GM21526 (cell line): ENCODE measurements around the gene FGF21.

ENCODE experiments used
- ATAC-seq: cut with Tn5 transposase; IDR thresholded peaks from one replicate; pipeline ENCODE4 v1.9.1; 2021; ENCODE audit warnings: moderate library complexity; ENCODE audit not compliant: unreplicated experiment, low FRiP score

Gene FGF21

DNA sequence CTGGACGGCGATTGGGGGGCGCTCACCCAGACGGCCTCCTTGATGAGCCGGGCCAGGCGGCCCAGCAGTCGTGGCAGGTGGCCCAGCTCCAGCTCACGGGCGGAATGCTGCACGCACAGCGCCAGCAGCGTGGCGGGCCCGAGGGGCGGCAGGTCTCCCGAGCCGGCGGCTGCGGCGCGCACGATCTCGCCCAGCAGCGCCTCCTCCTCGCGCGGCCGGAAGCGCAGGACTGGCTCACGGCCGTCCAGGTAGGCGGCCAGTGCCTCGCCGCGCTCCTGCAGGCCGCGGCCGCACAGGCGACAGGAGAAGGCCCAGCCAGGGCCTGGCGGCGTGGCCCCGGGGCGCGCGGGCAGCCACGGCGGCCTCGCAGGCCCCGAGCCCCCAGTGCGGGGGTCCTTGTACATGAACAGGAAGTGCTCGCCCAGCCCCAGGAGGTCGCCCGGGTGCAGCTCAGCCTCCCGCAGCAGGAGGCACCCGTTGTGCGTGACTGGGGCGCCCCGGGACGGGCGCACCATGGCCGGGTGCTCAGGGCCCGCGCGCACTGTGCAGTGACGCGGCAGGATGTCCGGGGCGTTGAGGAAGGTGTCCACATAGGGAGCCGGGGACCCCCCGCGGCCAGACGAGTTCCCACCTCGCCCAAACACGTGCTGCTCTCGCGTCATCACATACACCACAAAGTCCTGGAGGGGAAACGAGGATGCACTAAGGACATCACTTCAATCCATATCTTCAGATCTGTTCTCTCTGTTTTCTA, 26.2 kb upstream of the FGF21 start:
- no peak for ATAC-seq

DNA sequence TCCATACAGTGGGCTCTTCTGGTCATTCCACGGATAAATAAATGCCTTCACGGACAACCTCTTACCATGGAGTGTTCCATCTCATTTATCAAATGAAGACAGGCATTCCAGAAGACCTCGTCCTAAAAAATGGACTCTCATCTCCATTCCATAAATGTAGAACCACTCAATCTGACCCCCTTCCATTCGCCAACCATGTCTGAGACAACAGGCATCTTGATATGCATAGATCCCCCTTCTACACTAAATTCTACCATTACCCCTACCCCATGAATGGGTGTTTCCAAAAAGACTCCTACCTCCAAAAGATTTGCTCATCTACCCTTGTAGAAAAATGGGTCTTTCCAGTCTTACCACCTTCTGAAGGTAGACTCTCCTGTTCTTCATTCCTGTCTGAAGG, 23.9 kb upstream of the FGF21 start:
- no peak for ATAC-seq

DNA sequence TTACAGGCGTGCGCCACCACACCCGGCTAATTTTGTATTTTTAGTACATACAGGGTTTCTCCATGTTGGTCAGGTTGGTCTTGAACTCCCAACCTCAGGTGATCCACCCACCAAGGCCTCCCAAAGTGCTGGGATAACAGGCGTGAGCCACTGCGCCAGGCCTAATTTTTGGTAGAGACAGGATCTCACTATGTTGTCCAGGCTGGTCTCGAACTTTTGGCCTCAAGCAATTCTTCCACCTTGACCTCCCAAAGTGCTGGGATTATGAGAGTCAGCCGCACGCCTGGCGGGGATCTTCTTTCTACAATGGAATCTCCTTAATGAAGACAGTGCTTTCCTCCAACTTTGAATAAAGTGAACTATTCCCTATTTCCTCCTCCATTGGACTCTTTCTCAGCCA, 20.7 kb upstream of the FGF21 start:
- no peak for ATAC-seq

DNA sequence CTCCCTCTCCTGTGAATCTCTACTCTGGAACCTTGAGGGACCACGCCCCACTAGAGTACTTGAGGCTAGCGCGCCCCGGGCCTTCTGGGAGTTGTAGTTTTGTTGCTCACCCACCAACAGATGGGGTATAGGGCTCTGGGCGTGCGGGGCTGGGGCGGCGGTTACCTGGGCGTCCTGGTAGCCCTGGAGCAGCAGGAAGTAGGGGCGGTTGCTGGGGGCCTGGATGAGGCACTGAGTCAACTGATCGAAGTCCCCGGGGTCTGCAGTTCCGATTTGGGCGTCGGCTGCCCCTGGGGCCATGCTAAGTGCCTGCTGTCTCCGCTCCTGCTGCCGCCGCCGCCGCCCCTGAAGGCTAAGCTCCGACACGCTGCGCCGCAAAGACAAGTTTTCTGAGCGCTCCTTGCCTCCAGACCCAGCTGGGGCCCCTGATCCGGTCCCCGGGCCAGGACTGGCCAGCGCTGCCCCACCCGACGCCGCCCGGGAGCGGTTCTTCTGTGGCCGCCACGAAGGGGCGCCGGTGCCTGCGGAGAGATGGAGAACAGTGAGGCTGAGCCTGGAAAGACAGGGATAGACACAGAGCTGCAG, 20.2 kb upstream of the FGF21 start:
- no peak for ATAC-seq

DNA sequence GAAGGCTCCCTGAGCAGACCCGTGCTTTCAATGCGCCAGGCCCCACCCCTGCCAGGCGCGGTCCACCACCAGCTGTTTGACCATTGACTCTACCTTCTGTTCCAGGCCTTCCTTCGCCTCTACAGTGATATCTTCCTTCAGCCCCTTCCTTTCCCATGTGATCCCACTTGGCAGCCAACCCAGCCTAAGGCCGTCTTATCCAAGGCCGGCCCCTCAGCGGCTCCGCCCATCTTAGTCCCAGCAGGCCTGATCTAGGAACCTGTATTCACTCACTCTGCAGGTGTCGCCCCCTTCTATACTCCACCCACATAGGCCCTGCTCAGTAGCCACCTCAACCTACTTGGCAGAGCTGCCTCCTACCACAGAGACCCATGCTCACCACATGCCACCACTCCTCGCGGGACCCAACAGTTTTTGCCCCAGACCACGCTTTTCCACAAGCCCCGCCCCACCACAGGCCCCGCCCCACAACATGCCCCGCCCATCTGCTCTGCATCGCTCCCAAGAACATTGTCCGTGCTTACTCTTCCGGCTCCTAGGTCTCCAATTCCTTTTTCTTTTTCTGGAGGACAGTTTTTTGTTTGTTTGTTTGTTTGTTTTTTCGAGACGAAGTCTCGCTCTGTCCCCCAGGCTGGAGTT, 17.8 kb upstream of the FGF21 start:
- no peak for ATAC-seq

DNA sequence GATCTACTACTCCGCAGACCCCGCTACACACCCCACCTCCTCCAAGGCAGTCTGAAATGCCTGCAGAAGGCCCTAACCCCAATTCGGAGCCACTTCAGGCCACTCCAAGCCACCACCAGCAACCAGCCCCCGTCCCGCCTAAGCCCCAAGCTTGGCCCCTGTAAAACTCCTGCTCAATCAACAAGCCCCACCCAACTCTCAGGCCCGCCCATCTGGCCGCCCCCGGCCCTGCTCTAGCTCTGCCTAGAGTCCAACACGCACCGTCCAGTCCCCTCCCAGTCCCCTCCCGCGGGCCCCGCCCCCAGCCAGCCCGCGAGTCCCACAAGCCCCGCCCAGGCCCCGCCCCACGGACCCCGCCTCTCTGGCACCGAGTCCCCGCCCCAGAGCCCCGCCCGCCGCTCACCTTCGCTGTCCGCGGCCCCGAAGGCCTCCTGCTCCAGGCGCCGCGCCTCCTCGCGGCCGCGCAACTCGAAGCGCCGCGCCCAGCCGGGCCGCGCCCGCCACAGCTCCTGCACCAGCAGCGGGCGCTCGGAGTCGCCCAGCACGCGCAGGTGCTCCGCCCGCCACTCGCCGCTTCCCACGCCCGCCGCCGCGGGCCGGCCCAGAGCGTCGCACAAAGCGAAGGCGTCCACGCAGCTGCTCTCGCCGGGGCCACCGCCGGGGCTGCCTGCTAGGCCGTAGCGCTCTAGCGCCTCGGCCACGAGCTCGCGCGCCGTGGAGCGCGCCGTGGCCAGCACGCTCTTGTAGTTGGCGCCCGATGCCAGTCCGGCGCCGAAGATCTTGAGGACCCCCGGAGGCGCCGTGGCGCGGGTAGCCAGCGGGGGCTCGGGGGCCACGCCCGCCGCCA, 16.5 kb upstream of the FGF21 start:
- peak; percentile 71 for ATAC-seq

DNA sequence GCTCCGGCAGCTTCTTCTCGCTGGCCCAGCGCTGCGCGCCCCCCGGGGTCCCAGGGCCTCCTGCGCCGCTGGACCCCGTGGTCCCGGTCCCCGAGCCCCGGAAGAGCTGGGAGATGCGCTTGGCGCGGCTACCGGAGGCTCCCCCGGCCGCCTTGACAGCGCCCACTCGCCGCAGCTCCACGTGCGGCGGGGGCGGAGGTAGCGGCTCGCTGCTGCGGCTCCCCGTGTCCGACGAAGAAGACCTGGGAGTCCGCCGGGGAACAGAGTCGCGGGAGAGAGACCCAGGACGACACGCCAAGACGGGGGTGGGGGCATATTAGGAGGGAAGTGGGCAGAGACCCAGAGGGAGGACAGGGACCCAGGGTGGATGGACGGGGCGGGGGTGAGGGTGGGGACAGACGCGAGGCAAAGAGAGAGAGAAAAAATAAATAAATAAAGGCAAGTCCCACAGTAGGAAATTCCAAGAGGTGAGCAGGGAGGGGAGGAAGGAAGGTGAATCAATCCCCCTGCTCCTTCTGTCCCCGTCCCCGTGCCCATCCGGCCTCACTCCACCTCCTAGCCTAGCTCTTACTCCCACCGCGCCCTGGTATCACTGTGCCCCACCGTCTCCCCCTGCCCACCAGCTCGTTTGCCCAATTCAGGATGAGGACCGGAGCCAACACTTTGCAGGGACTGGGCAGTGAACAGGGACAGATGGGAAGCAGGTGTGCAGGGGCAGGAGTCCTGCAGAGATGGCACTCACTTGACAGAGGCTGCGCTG, 15.7 kb upstream of the FGF21 start:
- no peak for ATAC-seq

DNA sequence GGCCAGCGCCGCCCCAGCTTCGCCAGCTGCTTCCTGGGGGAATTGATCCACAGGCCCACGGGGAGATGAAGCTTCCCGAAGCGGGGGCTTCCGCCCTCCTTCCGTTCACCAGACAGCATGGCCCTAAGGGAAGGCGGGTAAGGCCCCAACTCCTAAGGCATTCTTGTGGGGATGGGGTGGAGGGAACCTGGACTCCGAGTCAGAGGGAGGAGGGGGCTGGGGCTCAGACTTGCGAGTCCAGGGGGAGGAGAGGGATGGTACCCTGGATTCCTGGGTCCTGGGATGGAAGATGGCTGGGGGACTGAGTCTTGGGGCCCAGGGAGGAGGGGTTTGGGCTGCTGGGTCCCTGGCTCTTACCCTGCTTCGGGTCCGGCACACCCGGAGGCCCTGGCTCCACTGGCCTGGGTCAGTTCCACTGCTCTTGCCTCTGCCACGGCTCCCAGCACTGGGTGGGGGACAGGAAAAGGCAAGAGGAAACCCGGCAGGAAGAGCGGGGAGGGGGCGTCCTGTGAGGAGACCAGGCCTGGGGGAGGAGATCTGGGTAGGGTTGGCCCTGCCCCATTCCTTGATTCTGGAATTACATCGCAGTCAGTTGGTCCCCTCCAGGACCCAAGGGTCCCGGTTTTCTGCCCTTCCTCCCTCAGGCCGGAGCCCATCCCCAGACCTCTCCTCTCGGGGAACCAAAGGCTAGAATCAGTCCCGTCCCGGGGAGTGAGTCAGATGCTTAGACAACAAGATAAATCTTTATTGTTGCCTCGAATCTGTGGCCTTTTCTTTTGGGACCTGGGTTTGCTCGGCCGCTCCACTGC, 15.0 kb upstream of the FGF21 start, which contains the start of gene RASIP1:
TSS of gene RASIP1 (minus strand) at position 447 of the 809 bp plus-strand sequence. CDS start at position 119, 328 bp downstream.
- no peak for ATAC-seq

DNA sequence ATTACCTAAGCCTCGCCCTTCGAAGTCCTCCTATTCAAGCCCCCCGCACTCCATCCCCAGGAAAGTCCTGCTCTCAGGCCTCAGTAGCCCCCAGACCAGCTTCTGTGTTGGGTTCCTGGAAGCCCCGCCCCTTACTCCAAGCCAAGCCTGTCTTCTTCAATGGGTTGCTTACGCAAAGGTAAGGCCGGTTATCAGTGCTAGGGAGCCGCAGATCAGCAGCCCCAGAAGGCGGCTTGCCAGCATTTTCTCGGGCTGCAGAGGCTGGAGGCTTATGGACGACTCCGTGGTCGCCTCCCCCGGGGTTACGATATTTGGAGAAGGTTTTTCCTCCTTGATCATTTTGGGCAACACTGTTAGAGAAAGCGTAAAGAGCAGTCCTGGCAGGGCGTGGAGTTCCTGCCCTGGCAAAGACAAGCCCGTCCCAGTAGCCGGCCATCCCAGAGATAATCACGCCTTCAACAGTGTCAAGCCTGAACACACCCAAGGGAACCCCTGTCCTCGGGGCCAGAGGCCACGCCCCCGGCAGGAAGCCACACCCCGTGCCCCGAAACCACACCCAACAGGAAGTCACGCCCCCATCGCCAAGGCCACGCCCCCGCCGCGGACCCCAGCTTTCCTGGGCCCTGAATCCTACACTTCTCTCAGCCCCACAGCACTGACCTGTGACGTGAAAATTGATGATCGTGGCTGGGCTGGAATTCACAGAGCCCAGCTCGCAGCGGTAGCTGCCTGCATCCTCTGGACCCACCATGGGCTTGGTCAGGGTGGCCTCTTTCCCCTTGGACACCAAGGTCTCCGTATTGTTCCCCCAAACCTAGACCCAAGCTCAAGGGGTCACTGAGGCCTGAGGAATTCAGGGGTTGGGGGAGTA, 14.0 kb upstream of the FGF21 start:
- no peak for ATAC-seq

DNA sequence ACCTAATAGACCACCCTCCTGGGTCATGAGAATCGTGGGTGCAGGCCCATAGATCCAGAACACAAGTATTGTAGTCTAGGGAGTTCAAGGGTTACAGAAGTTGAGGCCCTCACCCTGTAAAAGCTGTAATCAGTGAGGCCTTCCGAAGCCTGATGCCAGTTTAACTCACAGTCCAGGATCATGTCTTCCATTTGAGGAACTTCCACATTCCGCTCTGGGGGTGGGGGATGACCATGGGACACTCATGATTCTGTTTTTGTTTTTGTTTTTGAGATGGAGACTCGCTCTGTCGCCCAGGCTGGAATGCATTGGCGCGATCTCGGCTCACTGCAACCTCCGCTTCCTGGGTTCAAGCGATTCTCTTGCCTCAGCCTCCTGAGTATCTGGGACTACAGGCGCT, 13.2 kb upstream of the FGF21 start:
- no peak for ATAC-seq

DNA sequence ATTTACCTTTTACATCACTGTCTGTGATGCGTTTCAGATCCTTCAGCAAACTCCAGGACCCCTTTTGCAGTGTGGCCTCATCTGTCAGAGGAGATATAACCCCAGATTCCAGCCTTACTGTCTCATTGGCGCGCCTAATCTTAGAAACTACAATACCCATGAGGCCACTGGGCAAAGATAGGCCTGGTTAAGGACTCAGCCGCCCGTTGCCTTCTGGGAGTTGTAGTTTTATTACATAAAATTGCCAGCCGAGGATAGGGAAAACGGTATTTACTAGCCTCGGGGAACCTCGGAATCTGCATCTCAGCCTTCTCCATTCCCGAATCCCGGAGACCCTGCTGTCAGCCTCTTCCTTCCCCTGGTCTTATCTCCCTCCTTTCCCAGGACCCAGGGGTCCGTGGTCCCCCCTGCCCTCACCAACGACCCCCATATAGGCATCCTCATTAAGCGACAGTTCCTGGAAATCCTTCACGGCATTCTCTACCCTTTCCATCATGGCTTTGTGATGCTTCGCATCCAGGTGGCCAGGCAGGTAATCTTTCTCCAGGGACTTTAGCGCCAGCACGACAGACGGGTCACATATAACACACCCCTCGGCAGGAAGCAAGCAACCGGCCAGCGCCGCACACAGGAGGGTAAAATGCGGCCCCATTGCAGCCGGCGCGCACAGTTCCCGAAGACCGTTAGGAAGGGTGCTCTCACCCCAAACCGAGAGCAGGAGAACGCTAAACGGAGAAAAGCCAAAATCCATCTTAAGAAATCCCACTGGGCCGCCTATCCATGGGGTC, 9.9 kb upstream of the FGF21 start:
- no peak for ATAC-seq

DNA sequence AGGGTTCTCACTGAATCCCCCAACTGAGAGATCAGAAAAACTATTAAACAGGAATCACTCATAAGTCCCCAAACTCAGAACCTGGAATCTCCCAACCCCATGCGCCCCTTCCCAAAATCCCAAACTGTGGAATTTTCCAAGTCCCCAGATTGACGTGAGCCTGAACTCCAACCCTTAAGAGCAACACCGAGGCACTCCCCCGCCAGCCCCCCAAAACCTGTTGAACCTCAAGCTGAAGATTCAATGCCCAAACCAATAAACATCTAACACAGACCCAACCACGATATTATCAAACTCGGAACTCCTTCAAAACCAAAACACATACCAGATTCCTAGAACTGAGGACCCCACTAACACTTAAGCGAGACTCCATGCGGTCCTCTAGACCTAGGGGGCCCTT, 9.2 kb upstream of the FGF21 start:
- no peak for ATAC-seq

DNA sequence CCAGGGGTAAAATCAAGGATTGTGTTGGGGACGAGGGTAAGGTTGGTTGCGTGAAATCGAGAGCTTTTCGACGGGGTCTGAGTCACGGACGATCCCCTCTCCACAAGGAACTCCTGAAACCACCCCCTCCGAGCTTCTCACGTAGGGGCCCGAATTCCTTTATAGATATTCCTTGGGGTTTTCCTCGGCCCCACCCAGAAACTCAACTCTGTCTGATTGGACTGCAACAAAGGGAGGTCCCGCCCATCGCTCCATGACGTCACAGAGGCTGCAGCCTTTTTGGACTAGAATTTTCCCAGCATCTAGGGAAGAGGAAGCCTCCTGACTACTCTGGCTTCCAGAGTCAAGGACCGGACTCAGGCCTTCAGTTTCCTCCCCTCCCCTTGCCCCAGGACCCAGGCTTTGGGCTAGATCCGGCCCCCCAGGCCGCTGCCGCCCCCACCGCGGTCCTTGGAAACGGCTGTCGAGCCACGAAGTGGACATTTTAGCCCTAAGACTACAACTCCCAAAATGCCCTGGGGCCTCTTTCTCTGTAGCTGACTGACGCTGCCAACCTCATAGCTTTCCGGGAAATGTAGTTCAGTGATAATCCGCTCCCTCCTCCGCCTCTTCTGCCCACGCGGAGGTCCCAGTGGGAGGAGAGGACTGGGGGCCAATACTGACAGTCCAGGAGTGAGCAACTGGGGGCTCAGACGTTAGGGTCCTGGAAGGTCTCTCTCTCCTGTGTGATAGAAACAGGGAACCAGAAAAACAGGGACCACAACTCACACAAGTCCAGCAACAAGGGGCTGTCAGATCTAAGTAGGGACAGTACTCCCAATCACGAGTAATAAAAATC, 8.4 kb upstream of the FGF21 start, which contains the start of gene IZUMO1:
TSS of gene IZUMO1 (minus strand) at position 172 of the 838 bp plus-strand sequence. CDS start 1,050 bp downstream, outside the sequence.
- no peak for ATAC-seq

DNA sequence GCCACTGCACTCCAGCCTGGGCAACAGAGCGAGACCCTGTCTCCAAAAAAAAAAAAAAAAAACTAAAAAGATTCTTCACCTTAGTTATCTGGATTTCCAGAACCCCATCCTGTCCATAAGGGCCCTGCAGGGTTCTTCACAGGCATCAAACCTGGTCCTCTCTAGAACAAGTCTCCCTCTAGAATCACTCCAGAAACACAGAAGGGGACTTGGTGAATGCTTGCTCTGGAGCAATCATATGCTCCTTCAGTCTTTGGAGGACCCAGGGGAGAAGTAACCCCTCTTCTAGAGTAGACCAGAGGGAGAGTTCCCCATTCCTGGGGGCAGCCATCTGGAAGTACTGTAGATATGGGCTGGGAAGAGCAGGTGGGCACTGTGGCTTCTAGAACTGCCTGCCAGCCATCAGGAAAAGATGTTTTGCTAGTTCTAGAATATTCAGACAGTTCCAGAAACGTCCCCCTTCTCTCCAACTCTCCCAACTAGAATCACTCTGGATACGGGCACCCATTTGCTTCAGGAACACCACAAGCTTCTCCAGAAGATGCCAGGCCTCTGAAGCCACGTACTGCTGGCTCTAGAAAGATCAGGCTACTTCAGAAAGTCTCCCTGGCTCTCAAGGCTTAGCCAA, 5.6 kb upstream of the FGF21 start:
- ATAC-seq: no peak

DNA sequence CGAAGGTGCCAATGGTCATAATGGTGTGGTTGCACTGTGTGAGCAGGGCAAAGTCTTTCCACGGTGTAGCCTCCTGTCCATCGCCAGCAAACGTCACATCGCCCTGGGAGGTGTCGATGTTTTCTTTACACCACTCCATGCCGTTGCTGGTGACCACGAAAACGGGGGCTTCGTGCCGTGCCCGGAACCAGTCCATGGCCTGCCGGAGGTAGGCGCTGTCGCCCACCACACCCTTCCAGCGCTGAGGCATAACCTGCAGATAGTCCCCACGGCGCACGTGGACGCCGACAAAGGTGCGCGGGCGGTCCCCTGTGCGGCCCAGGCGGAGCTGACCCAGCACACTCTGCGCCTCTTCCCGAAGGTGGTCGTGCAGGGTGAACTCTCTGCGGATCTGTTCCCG, 5.0 kb upstream of the FGF21 start:
- no peak for ATAC-seq

DNA sequence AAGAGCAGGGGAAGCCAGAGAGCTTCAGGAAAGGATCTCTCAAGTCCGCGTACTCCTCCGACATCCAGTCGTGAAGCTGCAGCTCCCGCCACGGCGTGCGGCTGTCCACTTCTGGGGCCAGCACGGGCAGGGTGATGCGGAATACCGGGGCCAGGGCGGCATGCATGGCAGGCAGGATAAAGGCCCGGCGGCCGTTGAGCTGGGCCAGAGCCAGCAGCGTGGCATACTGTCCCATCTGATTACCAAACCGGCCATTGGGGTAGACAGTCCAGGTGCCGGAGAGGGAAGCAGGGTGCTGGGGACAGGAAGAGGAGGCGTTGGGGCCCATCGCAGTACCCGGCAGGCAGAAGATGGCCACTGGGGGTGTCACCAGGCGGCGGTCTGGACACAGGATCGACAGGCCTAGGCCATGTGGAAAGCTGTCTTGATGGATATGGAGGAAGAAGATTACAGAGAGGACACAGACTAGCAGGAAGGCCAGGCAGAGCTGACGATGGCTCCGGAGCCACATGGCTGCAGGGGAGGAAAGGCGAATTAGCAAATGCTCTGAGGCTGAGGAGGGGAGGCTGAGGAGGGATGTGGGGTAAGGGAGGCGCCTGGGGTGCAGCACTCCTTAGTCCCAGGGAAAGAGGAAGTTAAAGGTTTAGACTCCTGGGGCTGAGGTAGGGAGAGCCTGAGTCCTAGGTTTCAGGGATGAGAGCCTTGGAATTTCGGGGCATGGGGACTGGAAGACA, 4.4 kb upstream of the FGF21 start:
- ATAC-seq: no peak
